ENCODE data around the gene MFAP5. TPM values are rescaled to one million over a fixed set of nuclear protein-coding genes. Genes with fewer than 3 reads are reported as not detected.

Gene MFAP5
- polyA plus RNA-seq, 1 of the 3 experiments (the other 2 are of a cell fraction), result 19.1 TPM

DNA sequence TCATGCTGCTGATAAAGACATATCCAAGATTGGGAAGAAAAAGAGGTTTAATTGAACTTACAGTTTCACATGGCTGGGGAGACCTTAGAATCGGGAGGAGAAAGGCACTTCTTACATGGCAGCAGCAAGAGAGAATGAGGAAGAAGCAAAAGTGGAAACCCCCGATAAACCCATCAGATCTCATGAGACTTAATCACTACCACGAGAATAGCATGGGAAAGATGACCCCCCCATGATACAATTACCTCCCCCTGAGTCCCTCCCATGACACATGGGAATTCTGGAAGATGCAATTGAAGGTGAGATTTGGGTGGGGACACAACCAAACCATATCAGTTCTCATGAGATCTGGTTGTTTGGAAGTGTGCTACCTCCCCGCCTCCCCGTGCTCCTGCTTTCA is 9.8 kb upstream of the MFAP5 start:
- no peak for TF ChIP-seq JUND (IDR thresholded peaks at IDR 0.05)
- TF ChIP-seq GABPA (IDR thresholded peaks at IDR 0.05; ENCODE audit: low read depth), result no peak
- no peak for TF ChIP-seq MEF2A (IDR thresholded peaks at IDR 0.05; ENCODE audit: borderline replicate concordance, low read depth)
- TF ChIP-seq, protein P1, sequence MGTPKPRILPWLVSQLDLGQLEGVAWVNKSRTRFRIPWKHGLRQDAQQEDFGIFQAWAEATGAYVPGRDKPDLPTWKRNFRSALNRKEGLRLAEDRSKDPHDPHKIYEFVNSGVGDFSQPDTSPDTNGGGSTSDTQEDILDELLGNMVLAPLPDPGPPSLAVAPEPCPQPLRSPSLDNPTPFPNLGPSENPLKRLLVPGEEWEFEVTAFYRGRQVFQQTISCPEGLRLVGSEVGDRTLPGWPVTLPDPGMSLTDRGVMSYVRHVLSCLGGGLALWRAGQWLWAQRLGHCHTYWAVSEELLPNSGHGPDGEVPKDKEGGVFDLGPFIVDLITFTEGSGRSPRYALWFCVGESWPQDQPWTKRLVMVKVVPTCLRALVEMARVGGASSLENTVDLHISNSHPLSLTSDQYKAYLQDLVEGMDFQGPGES (IDR thresholded peaks at IDR 0.05; ENCODE audit: low read depth, low read length), result no peak
- no peak for TF ChIP-seq ELF1 (IDR thresholded peaks at IDR 0.05)
- no peak for TF ChIP-seq RCOR1 (IDR thresholded peaks at IDR 0.05; ENCODE audit: low read length)
- no peak for TF ChIP-seq RFX5 (IDR thresholded peaks at IDR 0.05; ENCODE audit: low read length)
- TF ChIP-seq NFIC (IDR thresholded peaks at IDR 0.05; ENCODE audit: borderline replicate concordance), result no peak
- TF ChIP-seq, protein P2, sequence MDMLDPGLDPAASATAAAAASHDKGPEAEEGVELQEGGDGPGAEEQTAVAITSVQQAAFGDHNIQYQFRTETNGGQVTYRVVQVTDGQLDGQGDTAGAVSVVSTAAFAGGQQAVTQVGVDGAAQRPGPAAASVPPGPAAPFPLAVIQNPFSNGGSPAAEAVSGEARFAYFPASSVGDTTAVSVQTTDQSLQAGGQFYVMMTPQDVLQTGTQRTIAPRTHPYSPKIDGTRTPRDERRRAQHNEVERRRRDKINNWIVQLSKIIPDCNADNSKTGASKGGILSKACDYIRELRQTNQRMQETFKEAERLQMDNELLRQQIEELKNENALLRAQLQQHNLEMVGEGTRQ (IDR thresholded peaks at IDR 0.05; ENCODE audit: borderline replicate concordance, low read depth, low read length), result no peak
- no peak for TF ChIP-seq TEAD4 (IDR thresholded peaks at IDR 0.05; ENCODE audit: borderline replicate concordance, insufficient read depth)
- TF ChIP-seq TAF1 (IDR thresholded peaks at IDR 0.05; ENCODE audit: borderline replicate concordance, low read depth, low read length), result no peak
- no peak for TF ChIP-seq FOXM1 (IDR thresholded peaks at IDR 0.05; ENCODE audit: low read depth)
- TF ChIP-seq, protein P3, sequence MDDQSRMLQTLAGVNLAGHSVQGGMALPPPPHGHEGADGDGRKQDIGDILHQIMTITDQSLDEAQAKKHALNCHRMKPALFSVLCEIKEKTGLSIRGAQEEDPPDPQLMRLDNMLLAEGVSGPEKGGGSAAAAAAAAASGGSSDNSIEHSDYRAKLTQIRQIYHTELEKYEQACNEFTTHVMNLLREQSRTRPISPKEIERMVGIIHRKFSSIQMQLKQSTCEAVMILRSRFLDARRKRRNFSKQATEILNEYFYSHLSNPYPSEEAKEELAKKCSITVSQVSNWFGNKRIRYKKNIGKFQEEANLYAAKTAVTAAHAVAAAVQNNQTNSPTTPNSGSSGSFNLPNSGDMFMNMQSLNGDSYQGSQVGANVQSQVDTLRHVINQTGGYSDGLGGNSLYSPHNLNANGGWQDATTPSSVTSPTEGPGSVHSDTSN (IDR thresholded peaks at IDR 0.05), result no peak
- no peak for TF ChIP-seq POLR2AphosphoS5 (IDR thresholded peaks at IDR 0.05; ENCODE audit: low read depth, low read length)
- TF ChIP-seq YY1 (IDR thresholded peaks at IDR 0.05; ENCODE audit: low read depth), result no peak
- Histone ChIP-seq H3K4me2 (no peak overlapping the region), H3K36me3 (replicated peaks in 1 of 2; ENCODE audit: control insufficient read depth in 1 of 2, insufficient read depth in 2 of 2, low read length in 1 of 2) (no peaks in the 10 kb centered on the region), H3K79me2 (ENCODE audit: insufficient read depth) (no peaks in the 10 kb centered on the region), H3K27me3 (ENCODE audit: insufficient read depth) (peaks cover 5% of the 10 kb centered on the region; the same call in 1 of the 2 replicates), H3K27ac (ENCODE audit: low read depth in 2 of 2, low read length in 1 of 2) (no peak overlapping the region), H3K9me2 (no peaks in the 10 kb centered on the region), H3K9me3 (no peaks in the 10 kb centered on the region), H3K4me1 (ENCODE audit: control insufficient read depth in 1 of 2, insufficient read depth in 2 of 2, low read depth in 1 of 2, low read length in 1 of 2) (no peaks in the 10 kb centered on the region), H3K9ac (no peak overlapping the region), H3F3A (replicated peaks; ENCODE audit: insufficient read depth) (no peaks in the 10 kb centered on the region), H4K20me1 (ENCODE audit: insufficient read depth) (no peaks in the 10 kb centered on the region), H3K4me3 (ENCODE audit: low read depth in 2 of 2, low read length in 1 of 2) (no peak overlapping the region), H2AFZ (ENCODE audit: low read depth) (no peak overlapping the region)
- ChIA-PET CTCF (interaction anchor here (1.2 kb wide), 1 partner anchor 151 kb away, joined by 4 read pairs; no protein-coding TSS in a partner anchor), POLR2A (no interaction called here)
- no peak for DNase-seq
- 43% methylated on average over 5 of the region's 5 CpGs for WGBS (ENCODE audit: low lambda C conversion rate)

DNA sequence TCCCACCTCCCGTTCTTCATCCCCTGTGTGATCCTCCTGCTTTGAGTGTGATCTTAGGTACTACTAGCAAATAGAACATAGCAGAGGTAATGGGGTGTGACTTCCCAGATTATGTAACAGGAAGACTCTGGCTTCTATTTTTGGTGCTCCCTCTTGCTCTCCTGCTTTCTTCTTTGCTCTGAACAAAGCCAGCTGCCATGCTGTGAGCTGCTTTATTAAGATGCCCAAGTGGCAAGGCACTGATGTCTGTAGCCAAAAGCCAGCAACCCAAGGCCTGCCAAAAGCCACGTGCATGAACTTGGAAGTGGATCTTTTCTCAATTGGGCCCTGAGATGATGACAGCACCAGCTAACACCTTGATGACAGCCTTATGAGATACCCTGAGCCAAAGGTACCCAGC is 5.8 kb upstream of the MFAP5 start:
- Histone ChIP-seq H3K4me2 (no peak overlapping the region), H3K4me3 (ENCODE audit: low read depth in 2 of 2, low read length in 1 of 2) (no peak overlapping the region), H3K36me3 (replicated peaks in 1 of 2; ENCODE audit: control insufficient read depth in 1 of 2, insufficient read depth in 2 of 2, low read length in 1 of 2) (no peaks in the 10 kb centered on the region), H3K9me2 (no peaks in the 10 kb centered on the region), H2AFZ (ENCODE audit: low read depth) (no peak overlapping the region), H3K27me3 (ENCODE audit: insufficient read depth) (peaks cover 5% of the 10 kb centered on the region; the same call in 1 of the 2 replicates), H3K79me2 (ENCODE audit: insufficient read depth) (no peaks in the 10 kb centered on the region), H3K27ac (ENCODE audit: low read depth in 2 of 2, low read length in 1 of 2) (no peak overlapping the region), H3F3A (replicated peaks; ENCODE audit: insufficient read depth) (no peaks in the 10 kb centered on the region), H3K4me1 (ENCODE audit: control insufficient read depth in 1 of 2, insufficient read depth in 2 of 2, low read depth in 1 of 2, low read length in 1 of 2) (no peaks in the 10 kb centered on the region), H3K9ac (no peak overlapping the region), H4K20me1 (ENCODE audit: insufficient read depth) (no peaks in the 10 kb centered on the region), H3K9me3 (no peaks in the 10 kb centered on the region)
- no peak for DNase-seq
- ChIA-PET CTCF (interaction anchor here (0.9 to 1.5 kb wide), 3 partner anchors 124 to 192 kb away, joined by 3 to 8 read pairs (median 3); no protein-coding TSS in a partner anchor), POLR2A (no interaction called here)
- 33% methylated on average over 2 of the region's 2 CpGs for WGBS (ENCODE audit: low lambda C conversion rate)
- TF ChIP-seq FOSL2 (IDR thresholded peaks at IDR 0.05; ENCODE audit: borderline replicate concordance, low read depth) (no peak), RFX5 (IDR thresholded peaks at IDR 0.05; ENCODE audit: low read length) (no peak), NFIC (IDR thresholded peaks at IDR 0.05; ENCODE audit: borderline replicate concordance) (no peak), FOXM1 (IDR thresholded peaks at IDR 0.05; ENCODE audit: low read depth) (no peak), TCF12 (IDR thresholded peaks at IDR 0.05) (no peak), EZH2phosphoT487 (IDR thresholded peaks at IDR 0.05; ENCODE audit: borderline replicate concordance, low read depth) (no peak)
